CD4-positive, alpha-beta T cell treated with Interleukin-17A for 1 hour (primary cell): Measurements from ENCODE around the gene GKAP1.
A peak's percentile ranks its signal among the peaks of the same experiment; 100 is the strongest.
"Not testable (repeated sequence)": the region's sequence is repeated elsewhere in the genome, so short reads cannot be mapped to it uniquely, and the experiment has no call there.

Experiments
- DNase-seq: peaks from one replicate; pipeline ENCODE4 v3.0.0-alpha.2; 2020

The GKAP1 gene

DNA sequence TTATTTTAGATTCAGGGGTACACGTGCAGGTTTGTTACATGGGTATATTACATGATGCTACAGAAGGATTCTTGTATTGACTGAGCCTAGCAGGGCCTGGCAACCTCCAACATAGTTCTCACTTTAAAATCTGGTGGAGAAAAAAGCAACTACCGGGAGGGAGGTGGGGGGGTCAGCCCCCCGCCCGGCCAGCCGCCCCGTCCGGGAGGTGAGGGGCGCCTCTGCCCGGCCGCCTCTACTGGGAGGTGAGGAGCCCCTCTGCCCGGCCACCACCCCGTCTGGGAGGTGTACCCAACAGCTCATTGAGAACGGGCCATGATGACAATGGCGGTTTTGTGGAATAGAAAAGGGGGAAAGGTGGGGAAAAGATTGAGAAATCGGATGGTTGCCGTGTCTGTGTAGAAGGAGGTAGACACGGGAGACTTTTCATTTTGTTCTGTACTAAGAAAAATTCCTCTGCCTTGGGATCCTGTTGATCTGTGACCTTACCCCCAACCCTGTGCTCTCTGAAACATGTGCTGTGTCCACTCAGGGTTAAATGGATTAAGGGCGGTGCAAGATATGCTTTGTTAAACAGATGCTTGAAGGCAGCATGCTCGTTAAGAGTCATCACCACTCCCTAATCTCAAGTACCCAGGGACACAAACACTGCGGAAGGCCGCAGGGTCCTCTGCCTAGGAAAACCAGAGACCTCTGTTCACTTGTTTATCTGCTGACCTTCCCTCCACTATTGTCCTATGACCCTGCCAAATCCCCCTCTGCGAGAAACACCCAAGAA lies 88.8 kb downstream of the GKAP1 start:
- not testable (repeated sequence) for DNase-seq

DNA sequence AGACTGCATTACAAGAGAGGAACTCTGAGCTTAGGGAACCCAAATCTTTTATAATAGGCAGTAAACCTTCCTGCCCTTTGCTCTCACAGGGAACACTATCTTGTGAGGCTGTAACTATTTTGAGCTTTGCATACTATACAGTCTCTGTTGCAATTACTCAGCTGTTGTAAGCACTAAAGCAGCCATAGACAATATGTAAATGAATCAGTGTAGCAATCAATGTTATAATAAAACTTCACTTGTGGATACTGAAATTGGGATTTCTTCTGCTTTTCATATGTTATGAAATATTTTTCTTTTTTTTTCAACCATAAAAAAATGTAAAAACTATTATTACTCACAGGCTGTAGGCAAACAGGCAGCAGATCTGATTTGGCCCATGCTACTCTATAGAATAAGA lies 93.1 kb downstream of the GKAP1 start:
- DNase-seq, result no peak

DNA sequence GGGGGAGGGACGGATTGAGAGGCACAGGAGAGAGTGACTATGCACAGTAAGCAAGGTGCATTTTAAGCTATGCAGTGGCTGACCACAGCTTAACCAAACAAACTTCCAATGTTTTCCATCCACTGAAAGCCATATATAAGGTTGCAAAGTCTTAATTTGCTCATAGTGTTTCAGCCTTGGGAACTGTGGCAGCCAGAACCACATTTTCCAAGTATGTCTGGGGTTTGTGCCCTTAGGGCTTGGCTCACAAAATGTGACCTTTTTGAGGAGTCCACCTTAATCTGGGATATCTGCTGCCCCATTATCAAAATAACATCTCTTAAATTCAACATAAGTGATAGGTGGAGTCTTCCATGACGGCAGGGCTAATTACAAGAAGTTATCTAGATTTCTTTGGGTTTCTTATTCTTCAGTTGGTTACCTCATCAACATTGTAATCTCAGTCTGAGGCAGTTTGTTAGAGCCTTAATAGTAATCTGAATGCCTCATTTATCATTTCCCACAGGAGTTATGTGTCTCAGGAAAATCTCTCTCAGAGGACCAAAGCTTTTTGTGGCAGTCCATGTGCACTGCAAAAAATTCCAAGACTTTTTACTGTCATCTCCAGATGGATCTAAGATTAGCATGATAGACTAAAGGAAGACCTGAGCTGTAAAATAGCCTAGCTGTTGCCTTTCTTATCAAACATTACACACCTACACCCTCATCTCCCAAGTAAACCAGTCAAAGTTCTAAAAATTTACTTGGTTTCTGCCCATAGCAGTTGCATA lies 94.7 kb downstream of the GKAP1 start:
- DNase-seq, result no peak

DNA sequence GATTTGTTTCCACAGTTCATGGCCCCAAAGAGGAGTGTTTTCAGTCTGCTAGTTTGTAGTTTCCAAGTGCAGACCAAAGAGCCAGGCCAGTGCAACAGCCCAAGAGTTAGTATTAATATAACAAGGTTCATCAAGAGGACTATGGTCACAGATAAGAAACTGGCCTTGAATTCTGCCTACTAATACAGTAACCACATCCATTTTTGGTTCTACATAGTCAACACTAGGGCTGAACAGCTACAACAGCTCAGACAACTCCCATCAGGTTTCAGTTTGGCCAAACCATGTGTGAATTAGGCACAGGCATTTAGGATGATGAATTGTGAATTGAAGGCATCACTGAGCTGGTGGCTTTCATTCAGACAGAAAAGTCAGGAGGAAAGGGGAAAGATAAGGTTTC lies 96.1 kb downstream of the GKAP1 start:
- DNase-seq, result no peak

DNA sequence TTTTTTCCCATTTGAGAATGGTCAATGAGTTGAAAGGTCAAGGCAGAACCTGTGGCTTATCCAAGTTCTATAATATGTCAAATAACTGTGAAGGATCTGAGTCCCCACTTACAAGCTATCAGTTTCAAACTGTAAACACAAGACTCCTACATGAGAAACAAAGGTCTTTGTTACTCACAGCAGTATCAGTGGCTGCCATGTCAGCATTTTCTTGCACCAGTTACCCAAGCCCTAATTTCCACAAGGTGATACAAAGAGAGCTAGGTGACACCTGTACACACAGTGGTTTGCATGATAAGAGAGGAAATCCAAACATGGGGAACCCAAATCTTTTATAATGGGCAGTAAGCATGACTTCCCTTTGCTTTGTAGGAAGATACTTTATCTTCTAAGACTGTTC lies 101.8 kb downstream of the GKAP1 start:
- no peak for DNase-seq

DNA sequence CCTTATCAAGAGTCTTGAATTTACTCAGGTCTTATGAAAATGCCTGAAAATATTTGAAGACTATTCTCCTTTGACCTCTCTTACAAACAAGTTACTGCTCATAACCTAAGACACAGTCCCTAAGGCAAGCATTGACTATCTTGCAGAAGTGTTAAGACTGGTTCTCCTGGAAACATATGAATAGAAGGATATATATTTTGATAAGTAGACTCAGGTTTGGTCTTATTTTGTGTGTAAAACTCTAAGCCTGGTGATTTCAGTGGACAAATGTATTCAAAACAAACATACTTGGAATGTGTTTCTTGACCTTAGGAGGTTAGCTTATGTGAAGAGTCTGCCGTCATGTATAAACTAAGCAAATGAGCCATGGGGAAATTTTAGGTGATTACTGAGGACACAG lies 102.3 kb downstream of the GKAP1 start:
- DNase-seq, result no peak

DNA sequence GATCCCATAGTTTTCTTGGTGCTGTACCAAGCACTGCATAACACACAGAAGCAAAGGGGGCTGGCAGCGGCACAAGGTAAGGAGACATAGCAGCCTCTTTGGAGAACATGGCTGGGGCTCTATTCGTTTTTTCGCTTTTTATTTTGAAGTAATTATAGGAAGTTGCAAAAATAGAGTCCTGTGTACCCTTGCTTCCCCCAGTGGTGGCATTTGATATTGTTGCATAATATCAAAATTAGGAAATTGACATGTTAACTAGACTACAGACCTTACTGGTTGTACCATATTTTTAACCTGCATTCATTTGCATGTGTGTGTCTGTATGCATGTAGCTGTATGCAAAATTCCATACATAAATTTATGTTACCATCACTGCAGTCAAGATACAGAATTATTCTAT lies 103.2 kb downstream of the GKAP1 start:
- DNase-seq, result peak; percentile 29

DNA sequence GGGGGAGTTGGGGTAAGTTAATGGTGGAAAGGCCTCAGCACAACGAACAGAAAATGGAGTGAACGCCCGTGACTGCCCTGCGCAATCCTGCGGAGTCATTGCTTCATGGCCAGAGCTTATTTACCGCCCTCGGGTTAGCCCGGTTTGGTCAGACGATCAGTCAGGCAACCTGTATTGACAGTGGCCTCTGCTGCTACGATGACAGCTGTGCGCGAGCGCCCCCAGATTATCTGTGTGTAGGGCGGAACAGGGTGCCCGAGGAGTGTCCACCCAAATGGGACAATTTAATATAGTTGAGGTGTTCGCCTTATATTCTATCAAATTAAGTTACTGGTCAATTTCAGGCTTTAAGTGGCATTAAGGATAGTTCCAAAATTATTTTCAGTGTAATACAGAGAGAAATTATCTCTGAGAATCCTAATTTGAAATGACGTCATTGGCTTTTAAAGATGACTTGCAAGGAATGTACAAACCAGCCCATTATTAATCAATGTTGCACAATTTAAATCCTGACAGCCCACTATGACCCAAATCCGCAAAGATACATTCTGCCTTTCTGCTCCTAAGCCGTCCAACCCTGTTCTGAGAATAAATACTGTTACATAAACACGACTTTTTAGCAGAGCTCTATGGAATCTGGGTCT lies 108.9 kb downstream of the GKAP1 start:
- DNase-seq, result peak; percentile 74

DNA sequence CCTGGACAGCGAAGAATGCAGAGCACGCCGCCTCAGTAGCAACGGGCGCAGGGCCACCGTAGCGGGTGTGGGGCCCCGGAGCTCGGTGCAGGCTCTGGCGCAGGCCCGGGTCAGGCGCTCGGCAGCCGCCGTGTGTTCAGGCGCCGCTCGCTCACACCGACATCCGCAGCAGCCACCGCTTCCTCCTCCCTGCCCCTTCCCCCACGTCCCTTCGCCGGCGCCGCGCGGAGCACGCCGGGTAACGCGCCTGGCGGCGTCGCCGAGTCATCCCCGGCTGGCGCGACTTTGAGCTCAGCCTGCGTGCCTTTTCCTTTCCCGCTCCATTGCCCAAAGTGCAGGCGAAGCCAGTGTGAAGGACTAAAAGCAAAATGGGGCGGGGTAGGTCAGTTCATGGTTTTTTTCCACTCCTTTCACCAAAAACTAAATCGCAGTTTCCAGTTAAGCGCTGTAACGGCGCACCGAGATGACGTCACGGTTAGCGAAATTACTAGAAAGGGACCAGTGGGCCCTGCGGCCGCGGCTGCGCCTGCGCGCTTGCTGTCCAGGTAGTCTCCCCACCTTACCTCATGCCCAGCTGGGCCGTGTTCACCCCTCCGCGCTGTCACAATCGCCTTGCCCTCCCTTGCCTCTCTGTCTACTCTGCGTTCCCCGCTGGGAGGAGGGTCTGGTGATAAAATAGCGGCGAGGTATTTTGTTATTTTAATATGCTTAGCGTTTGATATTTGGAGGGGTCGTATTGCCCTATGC lies 109.6 kb downstream of the GKAP1 start, which contains the start of gene UBQLN1:
TSS of gene UBQLN1 (minus strand) at position 191 of the 747 bp plus-strand sequence. CDS start 279 bp downstream, outside the sequence.
- peak; percentile 93 for DNase-seq

DNA sequence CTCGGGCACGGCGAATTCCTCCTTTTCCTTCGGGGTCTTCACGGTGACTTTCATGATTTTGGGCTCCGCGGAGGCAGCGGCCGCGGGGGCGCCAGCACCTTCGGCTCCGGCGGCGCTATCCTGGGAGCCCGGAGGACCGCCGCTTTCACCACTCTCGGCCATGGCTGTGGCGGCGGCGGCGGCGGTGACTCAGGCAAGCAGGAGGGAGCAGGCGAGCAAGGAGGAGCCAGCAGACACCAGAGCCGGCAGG lies 110.1 kb downstream of the GKAP1 start:
- no peak for DNase-seq

DNA sequence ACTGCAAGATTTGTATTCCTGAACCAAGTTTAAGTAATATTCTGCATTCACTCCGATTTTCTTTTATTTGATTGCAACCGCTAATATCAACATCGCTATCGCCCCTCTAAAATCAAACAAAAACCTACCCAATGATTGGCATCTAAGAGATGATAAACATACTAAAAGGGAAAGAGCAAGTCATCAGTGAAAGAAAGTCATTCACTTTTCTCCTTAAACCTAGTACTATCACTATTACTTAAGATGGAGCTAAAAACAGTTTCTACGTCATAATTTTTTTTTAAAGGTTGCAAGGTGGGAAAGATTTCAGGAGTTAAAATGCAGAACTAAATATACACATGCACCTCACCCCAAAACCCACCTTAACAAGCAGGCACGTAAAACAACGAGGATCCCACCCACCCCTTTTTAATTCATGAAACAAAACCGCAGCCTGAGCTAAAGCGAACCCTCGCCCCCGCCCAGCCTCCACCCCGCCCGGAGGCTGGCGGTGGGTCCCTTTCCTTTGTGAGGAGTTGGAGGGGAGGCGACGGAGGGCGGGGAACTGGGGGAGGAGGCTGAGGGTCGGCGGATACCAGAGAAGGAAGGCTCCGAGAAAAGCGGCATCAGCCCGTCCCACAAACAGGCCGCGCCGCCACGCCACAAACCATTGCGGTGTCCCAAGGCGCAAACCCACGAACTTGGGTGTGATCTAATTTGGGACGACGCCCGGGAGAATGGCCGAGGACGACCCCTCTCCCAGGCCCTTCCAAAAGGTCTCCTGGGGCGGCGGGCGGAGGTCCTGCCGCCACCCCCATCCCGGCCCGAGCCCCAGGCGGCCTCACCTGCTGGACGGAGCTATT lies 110.7 kb downstream of the GKAP1 start:
- peak; percentile 74 for DNase-seq

DNA sequence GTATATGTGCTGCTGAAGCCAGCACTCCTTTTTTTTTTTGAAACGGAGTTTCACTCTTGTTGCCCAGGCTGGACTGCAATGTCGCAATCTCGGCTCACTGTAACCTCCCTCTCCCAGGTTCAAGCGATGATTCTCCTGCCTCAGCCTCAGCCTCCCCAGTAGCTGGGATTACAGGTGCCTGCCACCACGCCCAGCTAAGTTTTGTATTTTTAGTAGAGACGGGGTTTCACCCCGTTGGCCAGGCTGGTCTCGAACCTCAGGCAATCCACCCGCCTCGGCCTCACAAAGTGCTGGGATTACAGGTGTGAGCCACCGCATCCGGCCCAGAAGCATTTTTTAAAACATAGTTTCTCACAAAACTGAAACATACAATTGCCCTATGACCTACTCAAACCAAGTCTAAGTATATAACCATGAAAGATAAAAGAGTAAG lies 112.3 kb downstream of the GKAP1 start:
- DNase-seq, result peak; percentile 49

DNA sequence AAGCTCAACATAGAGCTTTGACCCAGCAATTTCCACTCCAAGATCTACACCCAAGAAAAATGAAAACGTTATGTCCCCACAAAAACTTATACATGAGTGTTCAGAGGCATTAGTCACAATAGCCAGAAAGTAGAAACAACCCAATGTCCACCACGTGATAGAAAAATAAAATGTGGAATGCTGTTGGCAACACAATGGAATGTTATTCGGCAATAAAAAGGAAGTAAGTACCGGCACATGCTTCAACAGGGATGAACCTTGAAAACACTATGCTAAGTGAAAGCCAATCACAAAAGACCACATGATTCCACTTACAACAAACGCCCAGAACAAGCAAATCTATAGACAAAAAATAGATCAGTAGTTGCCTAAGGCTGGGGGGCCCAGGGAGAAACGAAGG lies 115.8 kb downstream of the GKAP1 start:
- no peak for DNase-seq

DNA sequence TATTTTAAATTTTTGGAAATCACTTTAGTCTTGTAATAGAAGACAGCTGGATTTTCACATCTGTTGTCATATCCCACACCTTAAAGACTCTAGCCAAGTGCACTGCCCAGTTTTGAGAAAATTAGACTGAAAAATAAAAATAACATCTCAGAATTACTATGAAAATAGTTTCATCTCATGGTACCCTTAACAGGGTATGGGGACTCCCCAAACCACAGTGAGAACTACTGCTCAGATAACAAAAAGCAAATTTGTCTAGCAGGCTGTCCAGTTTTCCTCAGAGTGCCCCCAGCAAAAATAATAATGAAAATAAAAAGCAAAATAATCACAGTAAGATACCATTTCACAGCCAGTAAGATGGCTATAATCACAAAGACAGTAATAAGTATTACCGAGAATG lies 116.3 kb downstream of the GKAP1 start:
- DNase-seq, result no peak

DNA sequence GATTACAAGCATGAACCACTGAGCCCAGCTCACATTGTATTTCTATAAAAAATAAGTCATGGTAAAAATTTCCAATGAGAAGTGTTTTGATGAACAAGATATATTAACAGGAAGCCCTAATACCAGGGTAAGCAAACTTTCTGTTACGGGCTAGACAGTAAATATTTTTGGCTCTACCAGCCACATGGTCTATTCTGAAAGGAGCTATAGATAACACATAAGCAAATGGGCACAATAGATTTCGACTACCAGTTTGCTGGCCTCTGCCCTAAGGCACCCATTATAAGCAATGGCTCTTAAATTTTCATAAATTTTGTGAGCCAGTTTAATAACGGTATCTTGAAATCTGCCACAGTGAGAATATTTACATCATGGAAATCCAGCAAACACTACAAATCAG lies 118.0 kb downstream of the GKAP1 start:
- no peak for DNase-seq

DNA sequence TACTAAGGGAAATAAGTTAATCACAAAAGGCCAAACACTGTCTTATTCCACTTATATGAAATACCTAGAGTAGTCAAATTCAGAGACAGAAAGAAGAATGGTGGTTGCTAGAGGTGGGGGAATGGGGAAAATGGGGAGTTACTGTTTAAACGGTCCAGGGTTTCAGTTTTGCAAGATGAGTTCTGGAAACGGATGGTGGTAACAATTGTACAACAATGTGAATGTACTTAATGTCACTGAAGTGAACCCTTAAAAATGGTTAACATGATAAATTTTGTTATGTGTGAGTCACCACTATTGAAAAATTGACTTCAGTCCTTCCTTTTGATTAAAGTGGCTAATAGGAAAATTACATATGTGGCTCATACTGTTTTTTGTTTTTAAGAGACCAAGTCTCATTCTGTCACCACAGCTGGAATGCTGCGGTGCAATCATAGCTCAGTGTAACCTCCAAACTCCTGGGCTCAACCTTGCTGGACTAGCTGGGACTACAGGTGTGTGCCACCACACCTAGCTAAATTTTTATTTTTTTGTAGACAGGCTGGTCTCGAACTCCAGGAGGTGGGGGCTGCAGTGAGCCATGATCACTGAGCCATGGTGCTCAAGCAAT lies 118.5 kb downstream of the GKAP1 start:
- no peak for DNase-seq

DNA sequence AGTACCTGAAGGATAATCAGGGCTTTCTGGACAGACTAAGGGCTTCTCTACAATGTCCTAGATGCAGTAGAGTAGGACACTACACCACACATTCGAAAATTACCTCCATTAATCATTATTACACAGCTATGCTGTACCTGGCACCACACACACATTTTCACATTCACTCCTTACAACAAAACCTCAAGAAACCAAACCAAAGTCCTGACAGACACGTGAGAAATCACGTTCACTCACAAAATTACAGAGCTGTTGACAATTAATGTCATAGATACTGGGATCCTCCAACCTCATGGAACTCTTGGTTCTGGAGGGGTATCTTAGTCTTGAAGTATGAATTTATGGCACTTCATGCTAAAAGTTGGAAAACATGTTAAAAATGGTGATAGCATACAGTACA lies 126.1 kb downstream of the GKAP1 start:
- DNase-seq, result no peak
